A673 (cell line): Measurements from ENCODE around the gene BID.

ENCODE experiments used
- EZH2 ChIP-seq: fragments of 200-600 bp; sonication (generic); IDR thresholded peaks from 2 replicates; pipeline ENCODE4 v1.6.1; 2017; ENCODE audit warnings: borderline replicate concordance, low read depth, mild to moderate bottlenecking, mixed read lengths, antibody characterized with exemption, low read length; ENCODE audit not compliant: poor library complexity, severe bottlenecking
- TF ChIP-seq, protein P1 (sequence below): fragments of 300-800, 200-600 bp; sonication (generic); conservative IDR thresholded peaks from 2 replicates; pipeline ENCODE4 v1.5.1; 2017; ENCODE audit warnings: low read depth, mild to moderate bottlenecking, antibody characterized with exemption, low read length, moderate library complexity, mixed read lengths

DNA sequence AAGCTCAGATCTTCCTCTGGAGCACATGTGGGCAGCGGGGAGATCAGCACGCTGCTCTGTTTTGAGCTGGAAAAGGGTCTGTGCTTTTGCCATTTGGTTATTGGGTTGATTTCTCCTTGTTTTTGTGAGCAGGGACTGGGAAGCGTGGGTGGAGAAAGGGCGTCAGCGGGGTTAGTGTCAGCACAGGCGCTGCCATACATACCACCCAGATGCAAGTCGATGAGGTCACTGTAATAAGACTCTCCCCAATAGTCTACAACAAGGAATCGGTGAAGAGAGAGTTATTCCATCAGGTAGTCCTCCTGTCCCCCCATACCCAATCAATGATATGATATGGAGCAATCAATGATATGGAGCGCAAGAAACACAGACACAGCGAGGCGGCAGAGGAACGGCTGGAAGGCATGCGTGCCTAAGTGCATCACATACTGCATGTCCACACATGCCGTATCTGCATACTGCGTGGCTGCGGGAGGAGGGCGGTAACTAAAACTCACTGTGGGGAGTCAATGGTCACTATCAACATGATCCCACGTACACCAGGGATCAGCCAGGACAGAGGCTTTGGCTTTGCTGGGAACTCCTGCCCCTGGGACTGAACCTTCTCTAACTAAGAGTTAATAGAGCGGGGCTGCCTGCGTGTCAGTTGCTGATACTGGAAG is 29.5 kb upstream of the BID start:
- TF ChIP-seq, protein P1, sequence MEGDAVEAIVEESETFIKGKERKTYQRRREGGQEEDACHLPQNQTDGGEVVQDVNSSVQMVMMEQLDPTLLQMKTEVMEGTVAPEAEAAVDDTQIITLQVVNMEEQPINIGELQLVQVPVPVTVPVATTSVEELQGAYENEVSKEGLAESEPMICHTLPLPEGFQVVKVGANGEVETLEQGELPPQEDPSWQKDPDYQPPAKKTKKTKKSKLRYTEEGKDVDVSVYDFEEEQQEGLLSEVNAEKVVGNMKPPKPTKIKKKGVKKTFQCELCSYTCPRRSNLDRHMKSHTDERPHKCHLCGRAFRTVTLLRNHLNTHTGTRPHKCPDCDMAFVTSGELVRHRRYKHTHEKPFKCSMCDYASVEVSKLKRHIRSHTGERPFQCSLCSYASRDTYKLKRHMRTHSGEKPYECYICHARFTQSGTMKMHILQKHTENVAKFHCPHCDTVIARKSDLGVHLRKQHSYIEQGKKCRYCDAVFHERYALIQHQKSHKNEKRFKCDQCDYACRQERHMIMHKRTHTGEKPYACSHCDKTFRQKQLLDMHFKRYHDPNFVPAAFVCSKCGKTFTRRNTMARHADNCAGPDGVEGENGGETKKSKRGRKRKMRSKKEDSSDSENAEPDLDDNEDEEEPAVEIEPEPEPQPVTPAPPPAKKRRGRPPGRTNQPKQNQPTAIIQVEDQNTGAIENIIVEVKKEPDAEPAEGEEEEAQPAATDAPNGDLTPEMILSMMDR, result no peak
- TF ChIP-seq EZH2, result no peak
